Measurements from ENCODE around the gene RNF207.

RNF207 gene

GRCh38 chr1:6248932-6249738 lies 43.2 kb downstream of the RNF207 start:
- Histone ChIP-seq H4K20me1 (ENCODE audit: insufficient read depth, low read length) (no peaks in the 10 kb centered on the region), H3K9me3 (ENCODE audit: insufficient read depth, low read length) (no peaks in the 10 kb centered on the region), H3K9ac (ENCODE audit: low read length) (no peak overlapping the region), H3K4me3 (ENCODE audit: low read length) (no peak overlapping the region), H3K36me3 (replicated peaks; ENCODE audit: low read depth, low read length) (no peaks in the 10 kb centered on the region), H3K79me2 (ENCODE audit: low read length) (no peaks in the 10 kb centered on the region), H3K27me3 (ENCODE audit: low read depth, low read length) (no peaks in the 10 kb centered on the region), H2AFZ (ENCODE audit: low read depth, low read length) (no peak overlapping the region), H3K27ac (ENCODE audit: low read length) (no peak overlapping the region), H3K4me1 (ENCODE audit: low read length) (peaks cover 4% of the 10 kb centered on the region; the same call in 1 of the 2 replicates), H3K4me2 (ENCODE audit: low read length) (no peak overlapping the region)
- no peak for TF ChIP-seq CTCF (IDR thresholded peaks at IDR 0.05; ENCODE audit: low read depth, low read length)
- TF ChIP-seq EZH2phosphoT487 (IDR thresholded peaks at IDR 0.05; ENCODE audit: low read depth): no peak

- no peak for TF ChIP-seq EZH2phosphoT487 (IDR thresholded peaks at IDR 0.05; ENCODE audit: low read depth)
- no peak for TF ChIP-seq CTCF (IDR thresholded peaks at IDR 0.05; ENCODE audit: low read depth, low read length)
- H3K36me3 ChIP-seq (replicated peaks; ENCODE audit: low read depth, low read length): no peaks in the 10 kb centered on the region
- H3K27ac ChIP-seq (ENCODE audit: low read length): no peak overlapping the region
- no peak overlapping the region for H3K4me3 ChIP-seq (ENCODE audit: low read length)
- H3K4me1 ChIP-seq (ENCODE audit: low read length): peaks cover 4% of the 10 kb centered on the region; the same call in 1 of the 2 replicates
- H3K27me3 ChIP-seq (ENCODE audit: low read depth, low read length): no peaks in the 10 kb centered on the region
- H2AFZ ChIP-seq (ENCODE audit: low read depth, low read length): no peak overlapping the region
- no peaks in the 10 kb centered on the region for H3K79me2 ChIP-seq (ENCODE audit: low read length)
- H3K9ac ChIP-seq (ENCODE audit: low read length): no peak overlapping the region
- H3K9me3 ChIP-seq (ENCODE audit: insufficient read depth, low read length): no peaks in the 10 kb centered on the region
- no peak overlapping the region for H3K4me2 ChIP-seq (ENCODE audit: low read length)
- H4K20me1 ChIP-seq (ENCODE audit: insufficient read depth, low read length): no peaks in the 10 kb centered on the region
Measured at GRCh38 chr1:6249739-6250689, 44.1 kb downstream of the RNF207 start.

- H3K9ac ChIP-seq (ENCODE audit: low read length): no peak overlapping the region
- no peak overlapping the region for H3K4me2 ChIP-seq (ENCODE audit: low read length)
- H3K79me2 ChIP-seq (ENCODE audit: low read length): no peaks in the 10 kb centered on the region
- no peak overlapping the region for H3K27ac ChIP-seq (ENCODE audit: low read length)
- no peaks in the 10 kb centered on the region for H3K27me3 ChIP-seq (ENCODE audit: low read depth, low read length)
- no peaks in the 10 kb centered on the region for H3K9me3 ChIP-seq (ENCODE audit: insufficient read depth, low read length)
- H3K4me3 ChIP-seq (ENCODE audit: low read length): no peak overlapping the region
- peaks cover 4% of the 10 kb centered on the region; the same call in 1 of the 2 replicates for H3K4me1 ChIP-seq (ENCODE audit: low read length)
- no peak for TF ChIP-seq EZH2phosphoT487 (IDR thresholded peaks at IDR 0.05; ENCODE audit: low read depth)
- H2AFZ ChIP-seq (ENCODE audit: low read depth, low read length): no peak overlapping the region
- no peaks in the 10 kb centered on the region for H4K20me1 ChIP-seq (ENCODE audit: insufficient read depth, low read length)
- no peaks in the 10 kb centered on the region for H3K36me3 ChIP-seq (replicated peaks; ENCODE audit: low read depth, low read length)
Measured at GRCh38 chr1:6251233-6251632, 45.3 kb downstream of the RNF207 start.

GRCh38 chr1:6251681-6252373 lies 45.9 kb downstream of the RNF207 start:
- no peaks in the 10 kb centered on the region for H3K27me3 ChIP-seq (ENCODE audit: low read depth, low read length)
- H4K20me1 ChIP-seq (ENCODE audit: insufficient read depth, low read length): no peaks in the 10 kb centered on the region
- no peak overlapping the region for H3K27ac ChIP-seq (ENCODE audit: low read length)
- no peak overlapping the region for H3K4me3 ChIP-seq (ENCODE audit: low read length)
- no peaks in the 10 kb centered on the region for H3K36me3 ChIP-seq (replicated peaks; ENCODE audit: low read depth, low read length)
- H3K4me1 ChIP-seq (ENCODE audit: low read length): no peaks in the 10 kb centered on the region
- no peaks in the 10 kb centered on the region for H3K79me2 ChIP-seq (ENCODE audit: low read length)
- no peak overlapping the region for H3K9ac ChIP-seq (ENCODE audit: low read length)
- TF ChIP-seq EZH2phosphoT487 (IDR thresholded peaks at IDR 0.05; ENCODE audit: low read depth) (no peak), CTCF (IDR thresholded peaks at IDR 0.05; ENCODE audit: low read depth, low read length) (no peak)
- H3K9me3 ChIP-seq (ENCODE audit: insufficient read depth, low read length): no peaks in the 10 kb centered on the region
- no peak overlapping the region for H3K4me2 ChIP-seq (ENCODE audit: low read length)
- H2AFZ ChIP-seq (ENCODE audit: low read depth, low read length): no peak overlapping the region

All from OCI-LY3 (cell line).